HG02623 (cell line): ENCODE data around the gene HLA-DMB.
A peak's percentile ranks its signal among the peaks of the same experiment; 100 is the strongest.

ENCODE experiments used
- ATAC-seq: cut with Tn5 transposase; IDR thresholded peaks from one replicate; pipeline ENCODE4 v1.9.1; 2021; ENCODE audit warnings: moderate library complexity; ENCODE audit not compliant: unreplicated experiment

Gene HLA-DMB

DNA sequence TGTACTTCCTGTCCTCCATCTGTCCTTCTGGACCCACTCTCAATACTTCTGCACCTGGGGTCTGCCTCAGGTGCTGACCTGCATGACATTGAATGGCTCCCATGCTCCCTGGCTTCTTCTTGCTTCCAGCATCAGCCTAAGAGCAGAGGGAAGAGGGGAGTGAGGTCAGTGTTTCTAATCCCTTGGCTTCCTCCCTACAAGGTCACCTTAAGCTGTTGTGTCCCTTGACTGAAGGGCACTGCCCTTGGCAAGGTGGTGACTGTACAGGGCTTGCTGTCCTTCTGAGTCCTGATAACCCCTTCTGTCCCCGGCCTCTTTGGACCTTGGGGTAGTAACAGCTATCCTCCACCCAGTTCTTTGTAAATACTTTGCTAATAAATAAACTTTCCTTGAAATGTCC, 9.6 kb downstream of the HLA-DMB start:
- no peak for ATAC-seq

DNA sequence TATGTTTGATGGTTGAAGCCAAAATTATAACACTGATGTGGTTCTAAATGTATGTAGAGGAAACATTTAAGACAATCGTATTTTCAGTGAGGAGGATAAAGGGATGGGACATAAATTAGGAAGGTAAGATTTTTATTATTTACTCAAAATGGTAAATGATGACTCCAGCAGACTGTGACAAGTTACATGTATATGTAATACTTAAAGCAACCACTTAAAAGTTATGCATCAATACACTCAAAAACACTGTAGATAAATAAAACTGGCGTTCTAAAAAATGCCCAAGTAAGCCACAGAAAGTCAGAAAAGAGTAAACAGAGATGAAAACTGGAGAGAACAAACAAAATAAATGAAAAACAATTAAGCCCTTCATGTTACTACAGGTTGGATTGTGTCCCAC, 18.7 kb downstream of the HLA-DMB start:
- ATAC-seq: no peak

DNA sequence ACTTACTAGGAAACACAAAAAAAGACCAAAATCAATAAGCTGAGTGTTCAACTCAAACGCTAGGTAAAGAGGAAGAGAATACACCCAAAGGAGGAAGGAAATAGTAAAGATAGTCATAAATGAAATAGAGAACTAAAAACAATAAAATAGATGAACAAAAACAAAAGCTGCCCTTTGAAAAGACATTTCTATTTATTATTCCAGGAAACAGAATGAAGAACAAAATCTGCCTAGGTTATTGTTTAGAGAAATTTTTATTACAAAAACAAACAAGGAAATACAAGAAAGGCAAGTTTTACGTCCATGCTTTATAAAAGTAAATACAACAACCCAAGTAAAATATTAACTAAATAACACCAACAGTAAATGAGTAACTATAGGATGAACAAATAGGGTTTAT, 20.1 kb downstream of the HLA-DMB start:
- ATAC-seq: no peak

DNA sequence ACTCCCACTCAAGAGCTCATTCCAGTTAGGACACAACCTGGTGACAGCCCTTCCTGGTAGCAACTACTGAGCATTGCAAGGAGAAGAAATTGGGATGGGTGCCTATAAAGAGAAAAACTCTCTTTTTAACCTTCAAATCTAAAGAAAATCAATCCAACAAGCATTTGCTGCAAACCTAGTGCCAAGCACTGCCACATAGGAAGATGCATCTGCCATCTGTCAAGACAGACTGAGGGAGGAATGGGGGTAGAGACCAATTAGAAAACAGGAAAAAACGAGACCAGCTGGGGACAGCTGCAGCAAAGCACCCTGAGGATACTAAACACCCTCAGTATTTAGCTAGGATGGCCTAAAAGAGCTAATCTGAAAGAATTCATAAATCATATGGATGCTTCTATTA, 27.9 kb downstream of the HLA-DMB start:
- ATAC-seq: no peak

DNA sequence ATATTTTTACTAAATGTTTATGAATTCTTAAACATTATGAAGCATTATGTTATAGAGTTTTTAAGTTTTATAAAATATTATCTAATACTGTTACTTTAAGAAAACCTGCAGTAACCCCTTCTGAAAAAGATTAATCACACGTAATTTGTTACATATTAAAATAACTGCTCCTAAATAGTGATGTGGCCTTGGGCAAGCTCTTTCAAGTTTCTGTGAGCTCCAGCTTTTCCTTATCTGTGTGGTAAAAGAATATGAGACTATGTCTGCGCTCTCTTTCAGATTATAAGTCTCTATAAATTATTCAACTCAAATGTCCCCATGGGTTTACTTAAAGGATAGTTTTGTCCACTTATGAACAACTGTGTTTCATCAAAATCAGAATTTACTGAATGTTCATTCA, 31.9 kb downstream of the HLA-DMB start:
- ATAC-seq: no peak

DNA sequence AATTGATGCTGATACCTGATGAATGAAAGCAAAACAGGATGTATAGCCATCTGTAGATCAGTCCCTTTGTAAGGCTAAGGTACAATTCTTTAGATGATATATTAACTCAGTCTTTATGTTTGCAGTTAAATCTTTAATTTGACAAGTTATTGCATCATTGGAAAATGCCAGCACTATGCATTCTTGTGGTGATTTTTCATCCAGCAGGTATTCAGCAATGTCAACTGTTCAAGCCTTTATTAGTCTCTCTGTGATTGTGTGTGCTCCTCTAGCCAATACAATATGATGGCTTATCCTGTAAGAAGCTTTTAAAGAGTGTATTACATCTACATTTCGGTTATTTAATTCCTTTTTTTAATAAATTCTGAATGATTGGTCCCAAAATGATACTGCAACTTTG, 34.3 kb downstream of the HLA-DMB start:
- no peak for ATAC-seq

DNA sequence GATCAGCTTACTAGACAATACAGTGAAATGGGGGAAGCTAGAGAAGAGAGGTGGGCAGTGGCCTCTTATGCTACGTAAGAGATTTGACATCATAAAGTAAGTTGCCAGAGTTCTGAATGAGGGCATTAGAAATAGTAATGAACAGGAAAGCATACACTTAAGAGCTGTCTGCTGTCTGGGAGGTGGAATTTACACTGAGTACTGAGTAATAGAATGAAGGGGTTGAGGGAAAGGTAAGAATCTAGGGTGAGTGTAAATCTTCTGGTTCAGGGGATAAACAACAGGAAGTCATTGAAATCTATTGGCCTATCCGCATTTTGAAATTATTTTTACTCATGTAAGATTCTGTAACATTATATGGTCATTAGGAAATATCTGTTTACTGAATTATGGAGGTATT, 35.8 kb downstream of the HLA-DMB start:
- no peak for ATAC-seq

DNA sequence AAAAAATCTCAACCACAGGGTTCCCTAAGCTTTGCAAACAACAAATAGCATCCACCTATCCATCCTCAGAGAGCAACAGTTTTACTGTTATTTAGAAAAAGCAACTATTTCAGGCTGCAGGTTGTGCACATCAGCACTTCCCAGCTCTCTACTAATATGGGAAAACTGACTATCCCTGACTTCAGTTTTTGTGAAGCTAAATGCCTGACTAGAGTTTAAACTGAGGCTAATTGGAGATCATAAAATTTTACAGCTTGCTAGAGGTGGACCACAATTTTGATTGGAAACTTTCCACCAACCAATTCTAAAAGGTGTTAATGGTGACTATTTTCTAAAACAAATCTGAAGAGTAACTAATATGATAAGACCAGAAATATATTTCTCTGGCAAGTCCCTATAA, 36.9 kb downstream of the HLA-DMB start:
- ATAC-seq: no peak

DNA sequence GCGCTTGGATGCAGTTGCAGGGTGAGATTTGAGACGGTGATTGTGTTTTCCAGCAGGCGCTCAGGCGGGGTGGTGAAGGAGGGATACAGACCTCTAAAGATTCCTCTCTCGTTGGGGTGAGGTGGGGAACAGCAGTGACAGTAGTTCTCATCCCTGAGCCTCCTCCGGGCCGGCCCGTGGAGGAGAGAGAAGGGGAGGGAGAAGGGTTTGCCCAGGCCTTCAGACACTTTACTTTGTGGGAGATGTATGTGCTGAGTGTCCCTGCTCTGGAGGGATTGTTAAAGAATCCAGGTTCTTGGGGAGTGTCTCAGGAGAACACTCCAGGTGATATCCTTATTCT, 45.9 kb downstream of the HLA-DMB start:
- ATAC-seq: no peak

DNA sequence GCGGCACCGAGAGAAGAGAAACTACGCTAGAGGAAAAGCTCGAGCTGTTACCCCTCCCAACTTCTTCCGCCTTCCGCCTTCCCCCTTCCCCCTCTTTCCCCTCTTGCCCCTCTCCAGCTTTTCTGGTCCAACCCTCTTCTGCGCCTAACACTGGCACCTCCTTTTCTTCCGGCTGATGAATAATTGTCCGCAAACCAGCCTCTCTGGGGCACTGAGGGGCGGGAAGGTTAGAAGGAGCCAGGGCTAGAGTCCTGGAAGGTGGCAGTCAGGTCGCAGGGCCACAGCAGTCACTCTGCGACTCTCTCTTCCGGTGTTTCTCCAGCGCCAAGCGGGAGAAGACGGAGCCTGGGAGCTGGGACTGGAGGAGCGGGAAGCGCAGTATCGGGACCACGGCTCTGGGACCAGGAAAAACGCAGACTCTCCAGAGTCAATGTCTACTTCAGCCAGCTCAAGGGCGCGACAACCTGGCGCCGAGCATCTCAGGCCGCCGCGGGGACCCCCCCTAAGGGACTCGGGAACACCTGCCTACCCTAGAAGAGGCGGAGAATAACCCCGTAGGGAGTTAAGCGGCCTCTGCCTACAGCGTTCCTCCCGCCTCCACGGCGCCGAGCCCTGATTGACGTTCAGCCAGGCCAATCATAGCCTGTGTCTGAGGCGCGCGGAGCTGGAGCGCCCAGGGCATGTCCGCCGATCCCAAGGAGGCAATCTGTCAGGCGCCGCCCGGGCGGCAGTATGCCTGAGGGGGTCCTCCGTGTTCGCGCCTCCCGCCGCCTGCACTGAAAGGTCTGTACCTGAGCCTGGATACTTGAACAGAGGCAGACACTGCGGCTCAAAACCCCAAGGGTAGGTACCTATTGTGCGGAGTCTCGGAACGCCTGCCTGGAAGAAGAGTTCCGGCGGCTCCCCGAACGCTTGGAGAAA, 46.5 kb downstream of the HLA-DMB start:
- ATAC-seq: peak; percentile 95

DNA sequence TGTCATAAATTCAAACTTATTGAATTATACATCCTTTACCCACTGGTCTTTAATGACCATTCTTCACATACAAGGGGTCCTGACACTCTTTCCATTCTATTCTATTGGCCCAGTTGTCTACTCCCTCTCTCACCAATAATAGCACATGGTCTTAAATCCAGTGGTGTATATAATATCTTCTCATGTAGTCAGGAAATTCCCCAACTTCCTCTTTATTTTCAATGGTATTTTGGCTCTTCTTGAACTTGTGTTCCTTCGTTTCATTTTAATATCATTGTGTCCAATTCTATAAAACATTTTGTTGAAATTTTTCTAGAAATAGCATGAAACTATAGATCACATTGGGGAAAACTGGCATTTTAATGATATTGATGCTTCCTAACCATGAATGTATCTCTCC, 50.0 kb downstream of the HLA-DMB start:
- no peak for ATAC-seq

DNA sequence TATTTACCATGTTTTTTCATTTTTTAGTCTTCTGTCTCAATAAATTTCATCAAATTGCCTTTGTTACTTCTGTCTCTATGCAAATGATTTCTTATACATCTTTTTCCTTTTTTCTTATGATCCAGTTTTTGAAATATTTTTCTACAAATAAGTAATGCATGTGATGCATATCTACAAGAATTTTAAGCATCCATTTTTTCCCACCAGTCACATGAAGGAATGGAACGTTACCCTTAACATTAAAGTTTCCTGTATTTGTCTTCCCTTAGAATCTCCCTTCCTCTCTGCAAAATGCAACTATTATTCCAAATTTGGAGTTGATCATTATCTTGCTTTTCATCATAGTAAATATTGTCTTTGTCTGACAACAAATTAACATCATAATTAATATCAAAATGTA, 51.3 kb downstream of the HLA-DMB start:
- no peak for ATAC-seq

DNA sequence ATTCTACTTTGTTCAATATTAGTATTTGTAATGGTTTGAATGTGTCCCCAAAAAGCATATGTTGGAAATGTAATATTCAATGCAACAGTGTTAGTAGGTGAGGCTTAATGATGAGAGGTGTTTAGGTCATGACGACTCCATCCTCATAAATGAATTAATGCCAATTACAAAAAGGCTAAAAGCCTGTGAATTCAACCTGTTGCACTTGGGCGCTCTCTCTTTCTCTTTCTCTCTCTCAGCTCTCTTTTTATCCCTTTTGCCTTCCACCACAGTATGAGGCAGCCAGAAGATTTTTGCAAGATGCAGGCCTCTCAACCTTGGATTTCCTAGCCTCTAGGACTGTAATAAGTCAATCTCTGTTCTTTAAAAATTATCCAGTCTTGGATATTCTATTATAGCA, 52.3 kb downstream of the HLA-DMB start:
- ATAC-seq: no peak

DNA sequence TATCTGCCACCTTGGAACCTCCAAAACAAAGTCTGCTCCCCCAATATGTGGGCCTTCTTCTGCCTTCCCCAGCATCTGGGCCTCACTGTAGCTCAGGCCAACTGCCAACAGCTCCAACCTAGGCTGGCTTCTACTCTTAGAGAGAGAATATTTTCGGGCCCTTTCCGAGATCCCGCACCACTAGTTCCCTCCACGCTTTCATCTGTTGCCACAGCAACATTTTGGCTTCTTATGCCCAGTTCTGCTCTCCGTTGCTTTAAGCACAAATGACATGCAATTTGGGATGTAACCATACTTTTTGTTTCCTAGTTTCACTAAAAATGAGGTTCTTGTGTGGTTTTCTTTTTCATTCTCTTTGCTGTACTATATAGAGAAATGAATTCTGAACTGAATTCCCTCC, 53.2 kb downstream of the HLA-DMB start:
- no peak for ATAC-seq

DNA sequence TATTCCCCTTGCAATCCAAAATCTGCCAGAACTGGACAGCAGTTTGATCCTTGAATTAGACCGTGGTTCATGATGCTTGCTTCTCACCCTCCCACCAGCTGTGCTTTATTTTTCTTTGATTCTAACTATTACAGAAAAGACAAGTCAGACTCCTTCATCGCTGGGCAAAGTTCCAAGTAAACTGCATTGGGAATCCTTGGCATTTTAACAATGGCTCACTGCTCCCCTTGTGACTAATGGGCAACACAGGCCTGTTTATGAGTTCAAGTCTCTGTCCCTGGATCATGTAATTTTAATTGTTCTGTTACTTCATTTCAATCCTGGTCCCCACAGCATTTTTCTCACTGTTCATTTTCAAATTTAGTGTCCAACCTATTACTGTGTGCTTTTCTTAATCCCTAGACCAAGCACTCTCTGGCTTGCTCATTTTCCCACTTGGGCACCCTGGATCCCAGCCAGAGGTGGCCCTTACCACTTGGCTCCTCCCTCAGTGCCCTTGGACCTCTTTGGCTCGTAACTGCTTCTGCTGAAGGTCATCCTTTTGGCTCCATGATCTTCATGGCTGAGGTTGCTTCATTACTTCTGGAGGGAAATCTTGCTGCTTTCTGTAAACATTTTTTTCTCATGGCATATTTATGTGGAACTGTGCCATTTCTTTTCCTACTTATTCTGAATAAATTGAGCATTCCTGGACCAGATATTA, 54.0 kb downstream of the HLA-DMB start:
- no peak for ATAC-seq

DNA sequence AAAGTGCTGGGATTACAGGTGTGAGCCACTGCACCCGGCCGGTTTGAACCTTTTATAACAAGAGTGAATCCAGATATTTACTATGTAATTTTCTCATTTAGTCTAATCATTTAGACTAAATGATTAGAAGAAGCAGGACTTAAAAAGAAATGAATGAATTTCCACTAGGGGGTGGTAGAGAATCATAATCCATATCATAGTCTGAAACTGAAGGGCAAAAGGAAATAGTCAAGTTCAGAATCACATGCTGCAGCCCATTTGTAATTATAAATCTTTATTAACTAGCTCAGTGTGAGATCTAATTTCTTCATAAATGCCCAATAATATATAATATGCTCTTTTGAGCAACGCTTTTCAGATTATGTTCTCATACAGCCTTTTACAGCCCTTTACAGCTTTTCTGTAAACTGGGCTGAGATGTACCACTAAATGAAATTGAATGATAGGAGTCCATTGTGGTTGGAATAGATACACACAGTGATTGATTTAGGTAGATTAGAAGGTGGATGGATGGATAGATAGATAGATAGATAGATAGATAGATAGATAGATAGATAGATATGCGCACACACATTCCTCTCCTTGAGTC, 55.0 kb downstream of the HLA-DMB start:
- no peak for ATAC-seq
